ENCODE measurements around the gene B4GALNT2.

GRCh38 chr17:49093131-49093530 is 39.4 kb upstream of the B4GALNT2 start:
- TF ChIP-seq CTCF (IDR thresholded peaks at IDR 0.05) = no peak
- TF ChIP-seq POLR2A (IDR thresholded peaks at IDR 0.05) = no peak
